WTC11 (cell line): ENCODE data around the gene NPAS1. TPM values are rescaled to one million over a fixed set of nuclear protein-coding genes. Genes with fewer than 3 reads are reported as not detected.

Experiments
- ATAC-seq: fragments of 200-7000 bp; cut with Tn5 transposase; 2 replicates; pipeline ENCODE4 v1.10.0; 2021; ENCODE audit warnings: mild to moderate bottlenecking, moderate library complexity
- CTCF ChIA-PET: fragments of 300-600 bp; sonication (Branson Sonifier 250); formaldehyde crosslinking; loops from one replicate; lab custom pipeline; 2021; ENCODE audit warnings: antibody characterized with exemption; lab: Charles Lee
- POLR2A ChIA-PET: fragments of 350-600 bp; sonication (Branson Sonifier 250); formaldehyde crosslinking; loops from one replicate; lab custom pipeline; 2021; ENCODE audit warnings: antibody characterized with exemption; lab: Charles Lee
- DNase-seq: peaks from one replicate; pipeline ENCODE4 v3.0.0; 2021; ENCODE audit warnings: low spot score
- H3K27ac Mint-ChIP-seq: 2 replicates; pipeline ENCODE4 v1.8.0; 2021; ENCODE audit warnings: mixed read lengths
- H3K27me3 Mint-ChIP-seq: 2 replicates; pipeline ENCODE4 v1.8.0; 2021; ENCODE audit warnings: low read depth, mild to moderate bottlenecking, moderate library complexity, mixed read lengths
- H3K36me3 Mint-ChIP-seq: 2 replicates; pipeline ENCODE4 v1.8.0; 2021; ENCODE audit warnings: mixed read lengths
- H3K4me1 Mint-ChIP-seq: 2 replicates; pipeline ENCODE4 v1.8.0; 2022; ENCODE audit warnings: mixed read lengths
- H3K4me3 Mint-ChIP-seq: 2 replicates; pipeline ENCODE4 v1.8.0; 2021; ENCODE audit warnings: mild to moderate bottlenecking, moderate library complexity, mixed read lengths
- H3K9me3 Mint-ChIP-seq: 2 replicates; pipeline ENCODE4 v1.8.0; 2021; ENCODE audit warnings: mixed read lengths
- AR ChIP-seq: fragments of 250-450 bp; sonication (Bioruptor Pico); IDR thresholded peaks from 2 replicates; pipeline ENCODE4 v1.9.0; 2021; ENCODE audit warnings: mild to moderate bottlenecking
- ATF1 ChIP-seq: sonication (generic); formaldehyde crosslinking; IDR thresholded peaks from 2 replicates; pipeline ENCODE4 v1.8.1; 2023; ENCODE audit warnings: mild to moderate bottlenecking, moderate library complexity, missing genetic modification reagents
- CBFB ChIP-seq: sonication (generic); formaldehyde crosslinking; IDR thresholded peaks from 2 replicates; pipeline ENCODE4 v1.8.1; 2022; ENCODE audit warnings: mild to moderate bottlenecking, low read depth, missing genetic modification reagents
- E2F4 ChIP-seq: sonication (generic); formaldehyde crosslinking; IDR thresholded peaks from 2 replicates; pipeline ENCODE4 v1.8.1; 2022; ENCODE audit warnings: low read depth, mild to moderate bottlenecking, moderate library complexity, missing genetic modification reagents, borderline replicate concordance
- E2F5 ChIP-seq: sonication (generic); formaldehyde crosslinking; IDR thresholded peaks from 2 replicates; pipeline ENCODE4 v1.8.1; 2022; ENCODE audit warnings: mild to moderate bottlenecking, moderate library complexity, missing genetic modification reagents
- ELF4 ChIP-seq: sonication (generic); formaldehyde crosslinking; IDR thresholded peaks from 2 replicates; pipeline ENCODE4 v1.8.1; 2022; ENCODE audit warnings: low read depth, mild to moderate bottlenecking, moderate library complexity, missing genetic modification reagents
- EMX1 ChIP-seq: fragments of 250-450 bp; sonication (Bioruptor Pico); IDR thresholded peaks from 2 replicates; pipeline ENCODE4 v1.8.0; 2021; ENCODE audit warnings: mild to moderate bottlenecking
- ETV6 ChIP-seq: sonication (generic); formaldehyde crosslinking; IDR thresholded peaks from 2 replicates; pipeline ENCODE4 v1.8.1; 2022; ENCODE audit warnings: mild to moderate bottlenecking, missing genetic modification reagents
- FOXP4 ChIP-seq: sonication (generic); formaldehyde crosslinking; IDR thresholded peaks from 2 replicates; pipeline ENCODE4 v1.8.0; 2022; ENCODE audit warnings: mild to moderate bottlenecking, missing genetic modification reagents
- GABPB1 ChIP-seq: sonication (generic); formaldehyde crosslinking; IDR thresholded peaks from 2 replicates; pipeline ENCODE4 v1.8.1; 2023; ENCODE audit warnings: mild to moderate bottlenecking, missing genetic modification reagents
- GTF2I ChIP-seq: fragments of 250-450 bp; sonication (Bioruptor Pico); conservative IDR thresholded peaks from 2 replicates; pipeline ENCODE4 v1.4.0; 2021; ENCODE audit warnings: mild to moderate bottlenecking
- MYBL2 ChIP-seq: sonication (generic); formaldehyde crosslinking; IDR thresholded peaks from 2 replicates; pipeline ENCODE4 v1.8.1; 2023; ENCODE audit warnings: mild to moderate bottlenecking, moderate library complexity, missing genetic modification reagents
- NFATC4 ChIP-seq: fragments of 250-450 bp; sonication (Bioruptor Pico); IDR thresholded peaks from 2 replicates; pipeline ENCODE4 v1.9.0; 2021; ENCODE audit warnings: mild to moderate bottlenecking
- NR3C1 ChIP-seq: sonication (generic); formaldehyde crosslinking; conservative IDR thresholded peaks from 2 replicates; pipeline ENCODE4 v1.8.1; 2023; ENCODE audit warnings: low read depth, mild to moderate bottlenecking, missing genetic modification reagents
- RELA ChIP-seq: sonication (generic); formaldehyde crosslinking; IDR thresholded peaks from 2 replicates; pipeline ENCODE4 v1.8.1; 2022; ENCODE audit warnings: missing genetic modification reagents, mild to moderate bottlenecking, borderline replicate concordance
- SOX15 ChIP-seq: fragments of 250-450 bp; sonication (Bioruptor Pico); IDR thresholded peaks from 2 replicates; pipeline ENCODE4 v1.9.0; 2021; ENCODE audit warnings: mild to moderate bottlenecking
- SP1 ChIP-seq: sonication (generic); formaldehyde crosslinking; conservative IDR thresholded peaks from 2 replicates; pipeline ENCODE4 v1.8.1; 2022; ENCODE audit warnings: missing genetic modification reagents
- STAT6 ChIP-seq: sonication (generic); formaldehyde crosslinking; conservative IDR thresholded peaks from 2 replicates; pipeline ENCODE4 v1.8.1; 2023; ENCODE audit warnings: mild to moderate bottlenecking, low read depth, missing genetic modification reagents, moderate library complexity
- ZNF138 ChIP-seq: sonication (generic); formaldehyde crosslinking; conservative IDR thresholded peaks from 2 replicates; pipeline ENCODE4 v1.8.1; 2022; ENCODE audit warnings: mild to moderate bottlenecking, moderate library complexity, missing genetic modification reagents
- ZNF263 ChIP-seq: sonication (generic); formaldehyde crosslinking; IDR thresholded peaks from 2 replicates; pipeline ENCODE4 v1.8.1; 2022; ENCODE audit warnings: low read depth, mild to moderate bottlenecking, moderate library complexity, missing genetic modification reagents
- ZNF281 ChIP-seq: sonication (generic); formaldehyde crosslinking; IDR thresholded peaks from 2 replicates; pipeline ENCODE4 v1.8.0; 2023; ENCODE audit warnings: mild to moderate bottlenecking, missing genetic modification reagents
- ZNF317 ChIP-seq: sonication (generic); formaldehyde crosslinking; IDR thresholded peaks from 2 replicates; pipeline ENCODE4 v1.8.1; 2023; ENCODE audit warnings: low read depth, mild to moderate bottlenecking, moderate library complexity, missing genetic modification reagents, borderline replicate concordance
- ZNF416 ChIP-seq: fragments of 250-450 bp; sonication (Bioruptor Pico); IDR thresholded peaks from 2 replicates; pipeline ENCODE4 v1.9.0; 2021; ENCODE audit warnings: mild to moderate bottlenecking, inconsistent platforms
- total RNA-seq: library from RNA; stranded (reverse); gene quantifications from 3 replicates; pipeline ENCODE4 v1.2.3, GENCODE V29; 2021

NPAS1 gene
- total RNA-seq, 1 experiment from 2014 or later = 6.8 TPM

- TF ChIP-seq ZNF263 (CRISPR knock-in tag) = no peak
- no peak for TF ChIP-seq SOX15 (CRISPR knock-in tag)
- 0 out of 2 replicates have a peak, but pooled peaks have one; percentile 43 for TF ChIP-seq GTF2I (CRISPR knock-in tag)
- TF ChIP-seq ATF1 (CRISPR knock-in tag) = no peak
- Mint-ChIP-seq H3K36me3 (no peaks in the 10 kb centered on the region), H3K9me3 (no peaks in the 10 kb centered on the region), H3K4me1 (peaks cover 18% of the 10 kb centered on the region), H3K27me3 (peaks cover 92% of the 10 kb centered on the region), H3K4me3 (no peak overlapping the region), H3K27ac (no peak overlapping the region)
- ATAC-seq (no peak), DNase-seq (no peak)
- CTCF ChIA-PET = interaction anchor here (2.3 kb wide), 1 partner anchor 14 kb away, joined by 13 read pairs; no protein-coding TSS in a partner anchor
- POLR2A ChIA-PET = no interaction called here
Measured at GRCh38 chr19:47026889-47027288, 7.3 kb downstream of the NPAS1 start.

- DNase-seq = no peak
- ChIA-PET CTCF (interaction anchor here (0.6 to 2.9 kb wide), 7 partner anchors 9 to 322 kb away, joined by 3 to 24 read pairs (median 4); partner anchors contain the start of genes DHX34, NPAS1 and ZC3H4), POLR2A (no interaction called here)
- no peak overlapping the region for H3K27ac Mint-ChIP-seq
- H3K9me3 Mint-ChIP-seq = no peaks in the 10 kb centered on the region
- no peaks in the 10 kb centered on the region for H3K36me3 Mint-ChIP-seq
- ATAC-seq = no peak
- peak overlapping the region; percentile 46; the same call in 1 of the 2 replicates for H3K4me3 Mint-ChIP-seq
- peaks cover 89% of the 10 kb centered on the region for H3K27me3 Mint-ChIP-seq
- peaks cover 21% of the 10 kb centered on the region for H3K4me1 Mint-ChIP-seq
- TF ChIP-seq NR3C1 (CRISPR knock-in tag) (no peak), ZNF416 (no peak), ZNF281 (no peak), FOXP4 (no peak), ZNF317 (no peak), SP1 (no peak), ZNF138 (no peak), E2F5 (CRISPR knock-in tag) (no peak), AR (CRISPR knock-in tag) (no peak), EMX1 (CRISPR knock-in tag) (no peak), ELF4 (no peak), RELA (CRISPR knock-in tag) (no peak), ETV6 (no peak), STAT6 (CRISPR knock-in tag) (no peak), GABPB1 (CRISPR knock-in tag) (no peak), NFATC4 (no peak), E2F4 (CRISPR knock-in tag) (no peak), CBFB (CRISPR knock-in tag) (no peak), MYBL2 (CRISPR knock-in tag) (no peak)
Measured at GRCh38 chr19:47027586-47028088, 8.0 kb downstream of the NPAS1 start.
